ENCODE measurements around the gene DGCR2.

DGCR2 gene

DNA sequence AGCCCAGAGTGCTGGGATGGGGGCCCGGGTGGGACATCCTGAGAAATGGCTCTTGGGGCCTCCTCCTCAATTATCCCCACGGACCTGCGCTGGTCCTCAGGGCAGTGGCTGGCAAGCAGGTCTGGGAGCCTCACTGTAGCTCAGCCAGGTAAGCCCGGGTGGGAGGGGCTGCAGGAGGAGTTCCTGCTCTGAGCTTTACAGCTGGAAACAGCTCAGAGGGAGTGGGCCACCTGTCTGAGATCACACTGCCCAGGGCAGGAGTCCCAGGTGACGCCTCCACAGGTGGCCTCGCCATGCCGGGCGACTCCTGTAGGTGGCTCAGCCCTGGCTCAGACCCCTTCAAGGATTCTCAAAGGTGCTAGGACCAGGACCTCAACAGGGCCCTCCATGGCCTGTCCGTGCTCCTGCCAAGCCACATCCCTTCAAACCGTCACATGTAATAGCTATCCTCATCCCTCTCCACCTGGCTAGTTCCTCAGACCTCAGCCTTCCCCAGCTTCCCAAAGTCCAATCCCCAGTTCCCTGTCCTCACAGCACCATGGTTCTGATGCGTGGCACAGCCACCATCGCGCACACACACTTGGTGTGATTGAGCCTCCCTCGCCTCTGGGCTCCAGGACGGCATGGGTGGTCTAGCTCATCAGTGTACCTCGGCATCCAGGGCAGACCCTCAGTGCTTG lies 5.3 kb upstream of the DGCR2 start:
- no peak for DNase-seq (ENCODE audit: low read depth)

GRCh38 chr22:19126309-19127273 lies 4.4 kb upstream of the DGCR2 start:
- DNase-seq (ENCODE audit: low read depth) = no peak

DNA sequence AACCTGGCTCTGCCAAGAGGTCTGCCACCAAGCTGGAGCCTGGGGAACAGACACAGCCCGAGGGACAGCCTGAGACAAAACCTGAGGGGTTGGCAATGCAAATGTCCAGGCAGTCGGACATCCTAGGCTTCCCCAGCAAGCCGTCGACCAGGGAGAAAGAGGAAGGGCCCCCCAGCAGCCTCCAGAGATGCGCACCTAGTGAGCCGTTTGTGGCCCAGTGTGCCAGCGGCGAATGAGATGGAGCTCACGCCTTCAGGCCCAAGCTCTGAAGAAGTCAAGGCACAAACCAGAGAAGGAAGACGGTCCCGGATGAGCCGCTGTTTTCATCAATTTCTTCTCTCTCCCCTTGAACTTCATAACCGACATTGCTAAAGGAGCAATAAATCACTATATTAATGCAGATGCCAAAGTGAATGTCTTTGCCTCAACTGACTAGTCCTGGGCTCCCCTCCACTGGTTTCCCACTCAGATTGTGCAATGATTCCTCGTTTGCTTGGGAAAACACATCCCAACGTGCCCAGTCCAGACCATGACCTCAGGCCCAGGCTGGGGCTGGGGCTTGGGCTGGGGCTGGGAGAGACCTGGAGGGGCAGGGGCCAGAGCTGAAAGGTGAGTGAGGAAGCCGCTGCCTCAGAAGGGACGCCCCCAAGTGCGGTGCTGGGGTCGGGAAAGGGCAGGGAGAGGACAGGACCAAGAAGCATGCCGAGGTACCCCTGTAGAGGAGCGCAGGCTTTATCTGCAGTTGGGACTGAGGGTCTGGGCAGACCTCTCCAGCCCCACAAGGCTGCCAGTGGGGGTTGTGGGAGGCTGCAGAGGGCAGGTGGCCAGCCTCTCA lies 3.5 kb upstream of the DGCR2 start:
- no peak for DNase-seq (ENCODE audit: low read depth)

- no peak for DNase-seq (ENCODE audit: low read depth)
Observed at GRCh38 chr22:19125011-19125410, 2.8 kb upstream of the DGCR2 start.

DNA sequence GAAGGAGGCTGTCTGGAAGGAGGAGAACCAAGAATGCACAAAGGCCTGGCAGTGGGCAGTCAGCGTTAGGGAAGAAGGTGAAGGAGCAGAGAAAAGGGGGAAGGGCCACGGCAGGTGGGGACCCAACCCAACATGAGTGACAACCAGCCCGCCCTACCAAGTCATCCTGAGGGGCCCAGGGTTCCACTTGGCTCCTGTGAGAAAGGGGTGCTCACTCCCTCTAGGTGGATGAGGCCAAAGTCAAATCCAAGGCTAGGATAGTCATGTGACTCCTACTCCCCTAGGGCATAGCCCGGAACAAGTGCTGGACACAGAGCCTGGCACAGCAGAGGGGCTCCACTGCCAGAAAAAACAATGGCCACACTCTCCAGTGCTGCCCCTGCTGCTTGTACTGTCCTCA lies 2.2 kb upstream of the DGCR2 start:
- no peak for DNase-seq (ENCODE audit: low read depth)

DNA sequence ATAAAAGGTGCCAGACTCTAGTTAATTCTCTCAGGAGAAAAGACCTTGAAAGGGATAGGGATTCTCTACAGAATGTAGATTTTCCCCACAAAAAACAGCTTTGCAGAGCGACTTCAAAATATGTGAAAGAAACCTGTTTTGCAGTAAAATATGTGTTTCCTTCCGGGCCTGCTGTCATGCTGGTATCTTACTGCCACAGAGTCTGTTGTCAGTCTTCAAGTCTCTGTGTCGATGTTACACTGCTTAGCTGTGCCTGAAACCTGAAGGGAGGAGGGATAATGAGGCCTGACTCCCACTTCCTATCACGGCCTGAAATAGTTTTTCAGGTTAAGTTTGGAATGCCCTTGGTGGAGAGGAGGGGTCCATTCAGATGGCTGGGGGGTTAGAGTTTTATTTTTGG lies 1.7 kb upstream of the DGCR2 start:
- DNase-seq (ENCODE audit: low read depth) = no peak

DNA sequence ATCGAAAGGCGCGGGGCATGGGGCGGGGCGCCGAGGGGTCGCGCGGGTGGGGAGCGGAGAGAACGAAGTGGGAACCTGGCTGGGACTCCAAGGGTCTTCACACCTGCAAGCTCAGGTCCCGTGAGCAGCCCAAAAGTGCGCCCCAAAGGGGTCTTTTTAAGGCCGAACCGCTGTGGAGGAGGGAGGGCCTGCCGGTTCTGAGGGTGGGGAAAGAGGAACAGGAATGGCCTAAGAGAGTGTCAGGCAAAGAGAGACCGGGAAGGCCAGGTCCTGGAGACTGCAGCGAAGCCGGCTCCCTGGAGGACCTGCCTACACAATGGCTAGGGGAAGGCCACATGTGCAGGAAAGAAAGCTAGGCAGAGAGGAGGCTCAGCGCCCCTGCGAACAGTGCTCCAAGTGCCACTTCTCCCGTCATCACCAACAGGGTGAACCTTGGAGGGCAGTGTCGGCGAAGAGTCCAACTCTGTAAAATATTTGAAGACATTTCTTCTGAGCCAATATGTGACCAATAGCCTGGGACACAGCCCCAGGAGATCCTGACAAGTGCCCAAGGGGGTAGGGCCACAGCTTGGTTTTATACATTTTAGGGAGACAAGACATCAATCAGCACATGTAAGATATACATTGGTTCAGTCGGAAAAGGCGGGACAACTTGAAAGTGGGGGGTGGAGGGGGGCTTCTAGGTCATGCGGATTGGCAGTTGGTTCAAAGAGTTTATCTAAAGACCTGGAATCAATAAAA lies 710 bp upstream of the DGCR2 start:
- no peak for DNase-seq (ENCODE audit: low read depth)

DNA sequence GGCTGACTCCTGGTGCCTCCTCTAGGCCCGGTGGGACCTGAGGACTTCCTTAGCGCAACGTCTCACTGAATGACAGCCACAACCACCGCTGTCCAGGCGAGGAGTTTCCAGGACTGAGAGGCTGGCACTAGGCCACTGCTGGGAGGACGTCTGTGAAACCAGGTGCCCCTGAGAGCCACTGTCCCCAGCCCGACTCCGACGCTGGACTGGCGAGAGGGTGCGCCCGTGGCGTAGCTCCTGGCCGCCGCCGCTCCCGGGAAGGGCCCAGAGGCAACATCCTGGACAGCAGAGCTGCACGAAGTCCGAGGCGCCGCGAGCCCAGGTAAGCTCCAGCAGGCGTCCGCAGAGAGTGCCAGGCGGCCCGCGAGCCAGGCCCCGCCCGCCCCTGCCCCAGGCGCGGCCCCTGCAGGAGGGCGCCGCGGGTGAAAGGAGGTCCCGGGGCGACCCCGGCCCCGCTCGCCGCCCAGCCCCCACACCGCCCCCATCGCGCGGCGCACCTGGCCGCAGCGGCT lies 525 bp downstream of the DGCR2 start:
- no peak for DNase-seq (ENCODE audit: low read depth)

GRCh38 chr22:19120829-19121630 lies 1.2 kb downstream of the DGCR2 start:
- DNase-seq (ENCODE audit: low read depth) = no peak

- DNase-seq (ENCODE audit: low read depth) = no peak
Observed at GRCh38 chr22:19119949-19120348, 2.3 kb downstream of the DGCR2 start.

GRCh38 chr22:19118329-19118880 lies 3.8 kb downstream of the DGCR2 start:
- DNase-seq (ENCODE audit: low read depth) = no peak

DNA sequence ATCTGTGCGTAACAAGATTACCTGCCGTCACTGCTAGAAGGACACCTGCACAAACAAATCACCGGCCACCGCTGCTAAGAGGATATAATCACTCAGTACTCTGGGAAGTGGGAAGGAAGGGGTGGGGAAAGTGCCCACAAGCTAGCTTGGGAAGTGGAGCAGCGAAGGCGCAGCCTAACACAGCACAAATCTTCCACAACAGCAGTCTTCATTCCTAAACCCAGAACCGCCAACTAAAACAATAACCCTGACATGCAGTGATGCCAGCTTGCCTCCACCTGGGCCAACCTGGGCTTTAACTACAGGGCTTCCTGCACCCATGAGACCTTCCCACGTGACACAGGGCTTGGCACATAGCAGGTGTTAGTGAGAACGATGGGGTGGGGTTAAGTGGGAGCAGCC lies 5.1 kb downstream of the DGCR2 start:
- DNase-seq (ENCODE audit: low read depth) = no peak

- DNase-seq (ENCODE audit: low read depth) = no peak
Observed at GRCh38 chr22:19115628-19116027, 6.6 kb downstream of the DGCR2 start.

- no peak for DNase-seq (ENCODE audit: low read depth)
Observed at GRCh38 chr22:19114984-19115552, 7.1 kb downstream of the DGCR2 start.

- DNase-seq (ENCODE audit: low read depth) = no peak
Observed at GRCh38 chr22:19113429-19113828, 8.8 kb downstream of the DGCR2 start.

- no peak for DNase-seq (ENCODE audit: low read depth)
Observed at GRCh38 chr22:19111584-19111983, 10.6 kb downstream of the DGCR2 start.

DNA sequence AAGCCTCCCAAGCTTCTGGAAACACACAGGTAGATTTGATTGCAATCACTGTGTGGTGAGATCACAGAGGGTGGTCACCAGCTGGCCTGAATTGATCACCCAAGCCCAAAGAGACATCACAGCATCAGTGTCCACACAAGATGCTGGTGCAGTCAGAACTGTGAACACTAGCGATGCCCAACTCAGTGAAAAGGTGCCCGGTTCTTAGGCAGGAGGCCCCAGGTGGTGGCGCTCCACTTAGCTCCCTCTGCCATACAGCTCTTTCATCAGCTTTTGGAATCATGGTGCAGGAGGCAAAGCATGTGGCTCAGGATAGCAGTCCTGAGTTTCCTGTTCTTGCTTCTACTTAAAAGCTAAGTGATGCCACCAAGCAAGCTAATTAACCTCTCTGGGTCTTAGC lies 11.1 kb downstream of the DGCR2 start:
- no peak for DNase-seq (ENCODE audit: low read depth)

DNA sequence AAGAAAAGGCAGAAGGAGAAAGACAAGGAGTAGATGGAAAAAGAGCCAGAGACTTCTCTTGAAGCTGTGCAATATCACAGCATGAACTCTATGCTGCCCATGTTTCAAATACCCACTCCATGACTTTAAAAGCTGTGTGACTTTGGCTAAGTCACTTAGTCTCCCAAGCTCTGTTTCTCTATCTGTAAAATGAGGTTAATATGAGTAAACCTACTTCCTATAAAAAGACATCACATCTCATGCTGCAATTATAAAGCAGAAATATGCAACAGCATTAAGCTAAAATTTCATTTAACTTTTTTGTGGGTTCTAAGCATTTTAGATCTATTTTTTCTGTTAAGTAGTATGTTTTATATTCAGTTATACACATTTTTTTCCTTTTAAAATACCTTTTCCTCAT lies 11.6 kb downstream of the DGCR2 start:
- no peak for DNase-seq (ENCODE audit: low read depth)

DNA sequence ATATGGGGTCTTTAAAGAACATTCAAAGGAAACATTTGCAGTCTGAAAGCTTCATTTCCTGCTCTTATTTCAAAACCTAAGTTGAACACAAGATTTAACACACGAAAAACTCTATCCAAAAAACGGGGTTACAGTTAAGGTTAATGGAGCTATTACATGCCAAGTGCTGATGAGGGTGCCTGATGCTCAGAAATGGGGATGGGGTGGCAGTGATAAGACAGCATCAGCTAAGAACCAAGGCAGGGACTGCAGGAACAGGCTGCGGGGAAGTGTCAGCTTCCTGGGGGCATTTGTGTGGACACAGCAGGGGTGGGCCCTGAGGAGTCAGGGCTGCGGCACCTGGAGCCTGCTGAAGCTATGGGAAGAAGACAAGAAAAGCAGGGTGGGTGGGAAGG lies 12.2 kb downstream of the DGCR2 start:
- DNase-seq (ENCODE audit: low read depth) = no peak
